Measurements from ENCODE around the gene HLA-A. TPM values are rescaled to one million over a fixed set of nuclear protein-coding genes. Genes with fewer than 3 reads are reported as not detected.

The HLA-A gene
- total RNA-seq, 2 donors from 2014 or later = 104 to 281 TPM

DNA sequence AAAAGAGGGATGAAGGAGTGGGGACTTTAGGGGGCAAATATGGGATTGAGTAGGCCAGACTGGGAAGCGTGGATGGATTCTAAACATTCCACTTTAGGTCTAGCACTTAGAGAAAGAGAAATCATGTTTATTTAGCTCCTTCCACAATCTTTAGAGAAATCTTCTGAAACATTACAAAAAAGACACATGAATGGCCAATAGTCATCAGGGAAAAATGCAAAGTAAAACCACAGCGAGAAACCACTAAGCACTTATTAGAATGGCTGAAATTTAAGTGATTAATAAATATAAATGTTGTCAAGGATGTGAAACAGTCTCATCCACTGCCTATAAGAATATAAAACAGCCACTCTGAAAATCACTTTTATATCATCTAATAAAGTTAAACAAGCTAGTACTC lies 46.9 kb downstream of the HLA-A start:
- H3K4me1 ChIP-seq = no peaks in the 10 kb centered on the region
- intact Hi-C loops (cut with DNase I) = no loop called here
- 92% methylated on average over 2 of the region's 2 CpGs for WGBS, 2 donors
- no peak for DNase-seq
- H3K4me3 ChIP-seq = no peak overlapping the region
- H3K27me3 ChIP-seq = no peaks in the 10 kb centered on the region
- H3K9me3 ChIP-seq = no peaks in the 10 kb centered on the region
- no peaks in the 10 kb centered on the region for H3K36me3 ChIP-seq (replicated peaks in 1 of 2; ENCODE audit: insufficient read depth in 1 of 2, low read depth in 2 of 2)
- H3K27ac ChIP-seq = no peak overlapping the region
- TF ChIP-seq POLR2A (IDR thresholded peaks at IDR 0.05) = no peak
- TF ChIP-seq, protein P1, sequence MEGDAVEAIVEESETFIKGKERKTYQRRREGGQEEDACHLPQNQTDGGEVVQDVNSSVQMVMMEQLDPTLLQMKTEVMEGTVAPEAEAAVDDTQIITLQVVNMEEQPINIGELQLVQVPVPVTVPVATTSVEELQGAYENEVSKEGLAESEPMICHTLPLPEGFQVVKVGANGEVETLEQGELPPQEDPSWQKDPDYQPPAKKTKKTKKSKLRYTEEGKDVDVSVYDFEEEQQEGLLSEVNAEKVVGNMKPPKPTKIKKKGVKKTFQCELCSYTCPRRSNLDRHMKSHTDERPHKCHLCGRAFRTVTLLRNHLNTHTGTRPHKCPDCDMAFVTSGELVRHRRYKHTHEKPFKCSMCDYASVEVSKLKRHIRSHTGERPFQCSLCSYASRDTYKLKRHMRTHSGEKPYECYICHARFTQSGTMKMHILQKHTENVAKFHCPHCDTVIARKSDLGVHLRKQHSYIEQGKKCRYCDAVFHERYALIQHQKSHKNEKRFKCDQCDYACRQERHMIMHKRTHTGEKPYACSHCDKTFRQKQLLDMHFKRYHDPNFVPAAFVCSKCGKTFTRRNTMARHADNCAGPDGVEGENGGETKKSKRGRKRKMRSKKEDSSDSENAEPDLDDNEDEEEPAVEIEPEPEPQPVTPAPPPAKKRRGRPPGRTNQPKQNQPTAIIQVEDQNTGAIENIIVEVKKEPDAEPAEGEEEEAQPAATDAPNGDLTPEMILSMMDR (IDR thresholded peaks at IDR 0.05) = no peak
- no peak for ATAC-seq

DNA sequence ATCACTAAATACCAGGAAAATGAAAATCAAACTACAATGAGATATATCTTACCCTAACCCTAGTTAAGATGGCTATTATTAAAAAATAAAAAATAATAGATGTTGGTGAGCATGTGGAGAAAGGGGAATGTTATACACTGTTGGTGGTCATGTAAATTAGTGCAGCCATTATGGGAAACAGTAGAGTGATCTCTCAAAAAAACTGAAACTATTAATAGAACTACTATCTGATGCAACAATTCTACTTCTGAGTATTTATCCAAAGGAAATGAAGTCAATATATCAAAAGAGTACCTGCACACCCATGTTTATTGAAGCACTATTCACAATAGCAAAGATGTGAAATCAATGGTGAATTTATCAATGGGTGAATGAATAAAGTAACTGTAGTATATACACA lies 48.6 kb downstream of the HLA-A start:
- Histone ChIP-seq H3K4me3 (no peak overlapping the region), H3K27ac (no peak overlapping the region), H3K4me1 (no peaks in the 10 kb centered on the region), H3K36me3 (replicated peaks in 1 of 2; ENCODE audit: insufficient read depth in 1 of 2, low read depth in 2 of 2) (no peaks in the 10 kb centered on the region), H3K9me3 (no peaks in the 10 kb centered on the region), H3K27me3 (no peaks in the 10 kb centered on the region)
- ATAC-seq (no peak), DNase-seq (no peak)
- TF ChIP-seq, protein P1 (IDR thresholded peaks at IDR 0.05) = no peak
- TF ChIP-seq POLR2A (IDR thresholded peaks at IDR 0.05) = no peak
- intact Hi-C loops (cut with DNase I) = loop anchor here (10.0 kb wide), 1 partner anchor 226 kb away; no protein-coding TSS in a partner anchor

DNA sequence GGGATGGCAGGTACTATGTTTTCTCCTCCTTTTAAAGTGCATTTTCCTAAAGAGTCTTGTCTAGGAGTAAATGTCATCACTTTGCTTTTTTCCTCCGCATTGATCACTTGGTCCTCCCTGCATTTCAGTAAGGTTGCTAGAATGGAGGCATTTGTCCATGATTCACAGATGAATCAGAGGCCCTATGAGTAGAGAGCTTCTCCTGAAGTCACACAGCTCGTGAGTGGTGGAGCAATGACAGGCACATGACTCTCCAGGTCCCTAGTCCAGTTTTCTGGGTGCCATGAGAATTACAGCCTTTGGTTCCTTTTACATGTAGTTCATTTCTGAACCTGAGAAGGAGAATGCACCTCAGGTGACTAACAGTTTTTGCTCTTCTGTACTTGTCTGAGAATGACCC lies 50.5 kb downstream of the HLA-A start:
- ATAC-seq (no peak), DNase-seq (no peak)
- H3K27me3 ChIP-seq = no peaks in the 10 kb centered on the region
- no peak overlapping the region for H3K4me3 ChIP-seq
- H3K36me3 ChIP-seq (replicated peaks in 1 of 2; ENCODE audit: insufficient read depth in 1 of 2, low read depth in 2 of 2) = no peaks in the 10 kb centered on the region
- no peaks in the 10 kb centered on the region for H3K4me1 ChIP-seq
- WGBS, 2 donors = 75 to 82% methylated on average over 2 of the region's 2 CpGs
- H3K9me3 ChIP-seq = no peaks in the 10 kb centered on the region
- TF ChIP-seq POLR2A (IDR thresholded peaks at IDR 0.05) = no peak
- TF ChIP-seq, protein P1 (IDR thresholded peaks at IDR 0.05) = no peak
- H3K27ac ChIP-seq = no peak overlapping the region
- intact Hi-C loops (cut with DNase I) = loop anchor here (10.0 kb wide), 1 partner anchor 228 kb away; no protein-coding TSS in a partner anchor

DNA sequence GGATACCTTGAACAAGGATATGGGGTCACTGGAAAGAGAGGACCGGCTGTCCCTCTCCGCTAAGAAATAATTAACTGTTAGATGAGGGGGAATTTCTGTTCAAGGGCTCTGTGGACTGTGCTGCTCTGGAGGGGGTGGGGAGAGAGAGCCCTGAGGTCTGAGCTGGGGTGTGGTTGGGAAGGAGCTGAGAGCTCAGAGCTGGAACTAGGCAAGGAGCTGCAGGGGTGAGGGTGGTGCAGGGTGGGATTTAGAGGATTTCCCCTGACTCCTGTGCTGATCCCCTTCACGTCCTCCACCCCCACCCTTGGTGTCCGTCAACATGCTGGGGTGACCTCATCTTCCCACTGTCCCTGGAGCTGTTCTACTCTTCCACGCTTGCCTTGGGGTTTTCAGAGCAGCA lies 52.5 kb downstream of the HLA-A start:
- Histone ChIP-seq H3K9me3 (no peaks in the 10 kb centered on the region), H3K36me3 (replicated peaks in 1 of 2; ENCODE audit: insufficient read depth in 1 of 2, low read depth in 2 of 2) (no peaks in the 10 kb centered on the region), H3K27me3 (peaks cover 0 to 3% of the 10 kb centered on the region in 2 donors), H3K27ac (no peak overlapping the region), H3K4me1 (no peaks in the 10 kb centered on the region), H3K4me3 (no peak overlapping the region)
- TF ChIP-seq, protein P1 (IDR thresholded peaks at IDR 0.05) = no peak
- no peak for TF ChIP-seq POLR2A (IDR thresholded peaks at IDR 0.05)
- no peak for ATAC-seq
- intact Hi-C loops (cut with DNase I) = loop anchor here (10.0 kb wide), 1 partner anchor 230 kb away; no protein-coding TSS in a partner anchor
- DNase-seq = no peak
- 71 to 79% methylated on average over 5 of the region's 5 CpGs for WGBS, 2 donors

DNA sequence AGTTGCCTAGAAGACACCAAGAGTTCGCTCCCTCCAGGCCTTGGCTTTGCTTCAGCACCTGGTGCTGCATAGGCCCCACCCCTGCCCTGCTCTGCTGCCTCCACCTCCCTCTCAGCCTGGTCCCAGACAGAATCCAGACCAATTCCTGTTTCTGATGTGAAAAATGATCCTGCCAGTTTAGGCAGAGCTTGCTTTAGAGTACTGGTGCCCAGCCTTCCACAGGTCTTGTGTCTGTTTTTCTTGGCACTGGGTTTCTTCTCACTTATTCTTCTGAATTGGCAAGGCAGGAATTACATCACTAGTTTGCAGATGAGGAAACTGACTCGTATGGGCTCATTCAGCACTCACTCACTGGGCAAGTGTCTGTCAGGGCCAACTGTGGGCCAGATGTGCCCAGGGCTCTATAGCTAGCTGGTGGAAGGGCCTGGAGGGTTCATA lies 53.0 kb downstream of the HLA-A start:
- no peak for DNase-seq
- Histone ChIP-seq H3K27me3 (peaks cover 0 to 3% of the 10 kb centered on the region in 2 donors), H3K9me3 (no peaks in the 10 kb centered on the region), H3K27ac (no peak overlapping the region), H3K4me3 (no peak overlapping the region), H3K4me1 (no peaks in the 10 kb centered on the region), H3K36me3 (replicated peaks in 1 of 2; ENCODE audit: insufficient read depth in 1 of 2, low read depth in 2 of 2) (no peaks in the 10 kb centered on the region)
- 49 to 71% methylated on average over 2 of the region's 2 CpGs for WGBS, 2 donors
- no peak for TF ChIP-seq POLR2A (IDR thresholded peaks at IDR 0.05)
- TF ChIP-seq, protein P1 (IDR thresholded peaks at IDR 0.05) = no peak
- intact Hi-C loops (cut with DNase I) = loop anchor here (10.0 kb wide), 1 partner anchor 231 kb away; no protein-coding TSS in a partner anchor
- no peak for ATAC-seq

Measured in body of pancreas (tissue), 4 donors.